Transverse colon (tissue), 4 donors: Measurements from ENCODE around the gene SPTBN4.

Experiments used
- POLR2AphosphoS5 ChIP-seq, 3 donors: sonication (generic); formaldehyde crosslinking; IDR thresholded peaks; one replicate each; pipeline ENCODE4 v1.6.1; 2016; ENCODE audit warnings: antibody characterized with exemption in 3 of 3
- TF ChIP-seq, protein P1 (sequence below), 5 experiments: fragments of 200-600 bp in 3 of 5; fragments of 450-650 bp in 2 of 5; sonication (generic) in 3 of 5; IDR thresholded peaks; 1 replicate in 2 of 5; 2 replicates in 3 of 5; pipeline ENCODE4 v1.5.1; 2016 to 2017; ENCODE audit warnings: antibody characterized with exemption in 5 of 5, inconsistent platforms in 3 of 5, mild to moderate bottlenecking in 2 of 5, moderate library complexity in 1 of 5

GRCh38 chr19:40444825-40445312 lies 21.9 kb upstream of the SPTBN4 start:
- no peak for TF ChIP-seq POLR2AphosphoS5 (IDR thresholded peaks at IDR 0.05)
- TF ChIP-seq, protein P1, sequence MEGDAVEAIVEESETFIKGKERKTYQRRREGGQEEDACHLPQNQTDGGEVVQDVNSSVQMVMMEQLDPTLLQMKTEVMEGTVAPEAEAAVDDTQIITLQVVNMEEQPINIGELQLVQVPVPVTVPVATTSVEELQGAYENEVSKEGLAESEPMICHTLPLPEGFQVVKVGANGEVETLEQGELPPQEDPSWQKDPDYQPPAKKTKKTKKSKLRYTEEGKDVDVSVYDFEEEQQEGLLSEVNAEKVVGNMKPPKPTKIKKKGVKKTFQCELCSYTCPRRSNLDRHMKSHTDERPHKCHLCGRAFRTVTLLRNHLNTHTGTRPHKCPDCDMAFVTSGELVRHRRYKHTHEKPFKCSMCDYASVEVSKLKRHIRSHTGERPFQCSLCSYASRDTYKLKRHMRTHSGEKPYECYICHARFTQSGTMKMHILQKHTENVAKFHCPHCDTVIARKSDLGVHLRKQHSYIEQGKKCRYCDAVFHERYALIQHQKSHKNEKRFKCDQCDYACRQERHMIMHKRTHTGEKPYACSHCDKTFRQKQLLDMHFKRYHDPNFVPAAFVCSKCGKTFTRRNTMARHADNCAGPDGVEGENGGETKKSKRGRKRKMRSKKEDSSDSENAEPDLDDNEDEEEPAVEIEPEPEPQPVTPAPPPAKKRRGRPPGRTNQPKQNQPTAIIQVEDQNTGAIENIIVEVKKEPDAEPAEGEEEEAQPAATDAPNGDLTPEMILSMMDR (IDR thresholded peaks at IDR 0.05), result peak in 2 of 5 experiments; percentile 12 to 14
